HG02885 (cell line): ENCODE measurements around the gene MCEMP1.

ENCODE experiments used
- ATAC-seq: cut with Tn5 transposase; IDR thresholded peaks from one replicate; pipeline ENCODE4 v1.9.1; 2021; ENCODE audit warnings: mild to moderate bottlenecking; ENCODE audit not compliant: unreplicated experiment, poor library complexity

MCEMP1 gene, protein sequence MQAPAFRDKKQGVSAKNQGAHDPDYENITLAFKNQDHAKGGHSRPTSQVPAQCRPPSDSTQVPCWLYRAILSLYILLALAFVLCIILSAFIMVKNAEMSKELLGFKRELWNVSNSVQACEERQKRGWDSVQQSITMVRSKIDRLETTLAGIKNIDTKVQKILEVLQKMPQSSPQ

DNA sequence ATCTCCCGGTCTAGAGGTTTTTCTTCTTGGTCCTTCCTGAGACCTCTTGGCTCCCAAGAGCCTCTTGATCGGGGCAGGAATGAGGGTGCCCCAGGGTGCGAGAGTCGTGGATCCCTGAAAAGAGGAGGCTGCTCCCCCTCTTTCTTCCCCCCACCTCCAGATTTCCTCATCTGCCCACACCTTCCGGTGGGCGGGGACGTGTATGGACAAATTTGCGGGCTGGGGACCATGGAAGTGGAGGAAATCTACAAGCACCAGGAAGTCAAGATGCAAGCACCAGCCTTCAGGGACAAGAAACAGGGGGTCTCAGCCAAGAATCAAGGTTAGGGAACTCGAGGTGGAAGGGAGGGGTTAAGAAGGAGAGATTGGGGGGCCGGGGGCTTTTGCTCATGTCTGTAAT, at the start of gene MCEMP1:
Gene MCEMP1 (plus strand): TSS at position 237 of the 400 bp plus-strand sequence. CDS start 31 bp downstream, at position 268.
- no peak for ATAC-seq

DNA sequence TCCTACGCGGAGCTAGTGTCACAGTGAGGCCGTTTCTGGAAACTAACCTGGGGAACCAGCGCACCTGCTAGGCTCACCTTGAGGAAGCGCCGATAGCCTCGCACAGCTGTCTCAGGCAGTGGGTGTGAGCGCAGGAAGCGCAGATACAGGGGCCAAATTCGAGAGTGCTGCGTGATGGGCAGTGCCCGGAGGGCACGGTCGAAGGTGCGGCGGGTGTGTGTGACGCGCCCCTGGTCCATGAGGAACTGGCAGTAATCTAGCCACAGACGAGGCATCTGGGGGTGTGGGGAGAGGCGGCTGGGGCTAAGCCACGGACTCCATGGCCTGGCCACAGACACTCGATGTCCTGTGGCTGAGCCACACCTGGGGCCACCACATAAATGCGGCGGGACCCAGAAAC, 49.7 kb upstream of the MCEMP1 start:
- no peak for ATAC-seq

DNA sequence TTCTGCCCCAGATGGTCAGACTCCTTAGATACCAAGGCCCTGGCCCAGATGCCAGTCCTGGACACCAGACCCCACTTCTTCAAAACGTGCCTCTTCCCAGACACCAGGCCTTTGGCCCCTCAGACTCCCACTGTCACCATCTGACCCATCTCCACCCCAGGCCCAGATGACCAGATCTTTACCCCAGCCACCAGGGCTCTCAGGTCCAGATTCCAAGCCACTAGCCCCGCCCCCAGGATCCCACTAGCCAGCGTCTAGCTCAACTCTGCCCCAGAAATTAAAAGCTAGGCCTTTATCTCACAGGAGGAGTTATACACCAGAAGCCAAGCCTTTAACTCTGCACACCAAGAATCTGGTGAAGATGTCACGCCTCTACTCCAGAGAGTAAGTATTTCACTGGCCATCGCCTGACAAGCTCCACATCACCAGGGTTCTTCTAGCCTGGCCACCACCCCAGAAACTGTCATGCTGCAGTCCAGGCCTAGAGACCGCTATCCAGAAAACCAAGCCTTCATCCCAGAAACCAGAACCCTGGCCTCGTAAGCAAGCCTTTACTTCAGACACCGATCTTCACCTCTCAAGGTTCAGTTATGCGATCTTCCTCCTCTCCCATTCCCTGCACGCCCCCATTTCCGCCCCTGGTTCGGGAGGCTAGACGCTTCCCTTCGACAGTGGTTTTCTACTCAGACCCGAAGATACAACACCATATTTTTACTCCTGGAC, 48.1 kb upstream of the MCEMP1 start:
- ATAC-seq, result no peak

DNA sequence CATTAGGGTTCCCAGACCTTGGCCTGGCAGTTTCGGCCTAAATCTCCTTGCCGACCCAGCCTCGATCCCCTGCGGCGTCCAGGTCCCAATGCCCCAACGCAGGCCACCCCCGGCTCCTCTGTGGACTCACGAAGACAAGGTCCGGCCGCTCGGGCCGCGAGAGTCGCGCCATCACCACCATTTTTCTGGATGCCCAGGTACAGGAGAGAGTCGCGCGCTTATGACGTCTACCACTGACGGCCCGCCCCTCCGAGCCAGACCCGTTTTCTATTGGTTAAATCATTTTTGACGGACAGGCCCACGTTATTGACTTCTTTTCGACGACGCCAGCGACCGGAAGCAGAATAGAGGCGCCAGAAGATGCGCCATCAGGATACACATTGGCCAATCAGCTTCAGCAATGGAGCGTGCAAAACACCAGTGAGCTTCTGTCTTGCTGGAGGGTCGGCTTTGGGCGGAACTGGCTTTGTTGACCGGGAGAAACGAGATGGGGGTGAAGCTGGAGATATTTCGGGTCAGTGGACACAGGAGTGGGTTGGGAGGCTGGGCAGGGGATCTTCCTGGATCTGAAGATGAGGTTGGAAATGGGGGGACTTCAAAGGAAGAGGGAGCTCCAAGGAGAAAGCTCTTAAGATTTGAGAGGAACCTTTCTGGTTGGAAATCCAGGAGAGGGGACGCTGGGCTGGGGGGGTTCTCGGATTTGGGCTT, 47.4 kb upstream of the MCEMP1 start, which contains the start of the genes PET100 and XAB2:
Gene PET100 (plus strand): TSS at position 447 of the 708 bp plus-strand sequence. CDS start 41 bp downstream, at position 488.
Gene XAB2 (minus strand): TSS at position 199 of the 708 bp plus-strand sequence. CDS start 18 bp downstream, at position 181.
- peak; percentile 91 for ATAC-seq

DNA sequence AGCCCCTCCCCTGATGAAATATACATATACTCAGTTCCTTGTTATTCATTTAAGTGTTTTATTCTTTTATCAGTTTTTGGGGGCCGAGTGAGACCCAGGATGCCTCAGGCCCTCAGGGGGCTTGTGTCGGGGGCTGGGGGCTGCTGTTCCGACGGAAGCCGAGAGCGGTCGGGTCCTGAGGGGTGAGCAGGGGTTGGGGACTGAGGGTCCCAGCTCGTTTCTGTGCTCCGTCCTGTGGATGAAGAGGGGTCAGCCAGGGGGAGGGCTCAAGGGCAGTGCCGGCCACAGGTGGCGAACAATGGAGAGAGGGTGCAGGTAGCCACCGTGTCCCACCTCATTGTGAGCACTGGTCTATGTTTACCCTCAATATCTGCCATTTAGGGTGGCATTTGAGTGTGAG, 45.3 kb upstream of the MCEMP1 start:
- ATAC-seq, result no peak

DNA sequence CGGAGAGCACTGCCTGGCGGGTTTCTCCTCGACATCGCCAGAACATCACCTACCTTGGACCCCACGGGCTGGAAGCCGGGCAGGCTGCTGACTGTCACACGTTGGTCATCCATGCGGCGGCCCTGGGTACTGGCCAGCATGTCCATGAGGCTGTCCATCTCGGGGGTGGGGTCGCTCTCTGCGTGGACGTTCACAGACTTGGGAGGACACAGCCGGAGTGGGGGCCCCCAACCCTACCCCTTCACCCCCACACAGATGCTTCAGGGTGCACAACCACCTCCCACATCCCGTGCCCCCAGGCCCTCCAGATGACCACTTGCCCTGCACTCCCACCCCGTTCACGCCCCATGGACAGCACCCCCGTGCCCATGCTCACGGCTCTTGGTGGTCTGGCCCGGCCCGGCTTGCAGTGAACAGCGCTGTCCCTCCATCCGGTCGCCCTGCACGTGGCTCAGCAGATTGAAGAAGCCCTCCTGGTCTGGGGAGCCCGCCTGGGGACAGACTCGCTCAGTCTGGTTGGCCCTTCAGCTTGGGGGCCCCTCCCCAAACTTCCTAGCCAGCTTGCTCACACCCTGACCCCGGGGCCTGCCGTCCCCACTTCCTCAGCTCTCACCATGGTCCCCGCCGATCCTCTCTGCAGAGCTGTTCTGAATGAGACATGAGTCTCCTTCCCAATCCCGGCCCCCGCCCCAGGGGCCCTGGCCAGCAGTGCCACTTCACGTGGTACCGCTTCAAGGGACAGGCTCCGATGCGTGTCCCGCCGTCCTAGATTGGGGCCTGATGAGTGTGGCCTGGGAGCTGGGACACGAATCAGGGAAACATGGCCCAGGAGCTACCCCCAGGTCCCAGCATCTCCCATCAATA, 44.3 kb upstream of the MCEMP1 start:
- ATAC-seq, result no peak

DNA sequence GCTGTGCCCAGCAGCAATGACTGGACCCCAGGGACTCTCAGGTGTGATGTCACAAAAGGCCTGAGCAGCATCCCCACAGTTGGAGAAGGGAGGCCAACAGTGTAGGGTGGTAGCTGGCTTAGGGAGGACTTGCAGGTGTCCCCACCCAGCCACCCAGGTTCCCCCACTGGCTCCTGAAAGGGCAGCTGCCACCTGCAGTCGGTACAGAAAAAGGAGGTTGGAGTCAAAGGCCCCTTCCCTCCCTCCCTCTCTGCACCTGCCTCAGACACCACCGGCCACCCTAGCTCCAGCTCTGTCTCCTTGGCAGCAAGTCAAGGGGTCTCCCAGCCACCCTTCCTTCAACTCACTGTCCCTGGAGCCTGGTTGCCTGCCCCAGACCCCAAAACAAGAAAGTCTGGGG, 43.2 kb upstream of the MCEMP1 start, which contains the start of gene PCP2:
Gene PCP2 (minus strand): TSS at position 22 of the 400 bp plus-strand sequence. CDS start 262 bp downstream, outside the sequence.
- ATAC-seq, result no peak

DNA sequence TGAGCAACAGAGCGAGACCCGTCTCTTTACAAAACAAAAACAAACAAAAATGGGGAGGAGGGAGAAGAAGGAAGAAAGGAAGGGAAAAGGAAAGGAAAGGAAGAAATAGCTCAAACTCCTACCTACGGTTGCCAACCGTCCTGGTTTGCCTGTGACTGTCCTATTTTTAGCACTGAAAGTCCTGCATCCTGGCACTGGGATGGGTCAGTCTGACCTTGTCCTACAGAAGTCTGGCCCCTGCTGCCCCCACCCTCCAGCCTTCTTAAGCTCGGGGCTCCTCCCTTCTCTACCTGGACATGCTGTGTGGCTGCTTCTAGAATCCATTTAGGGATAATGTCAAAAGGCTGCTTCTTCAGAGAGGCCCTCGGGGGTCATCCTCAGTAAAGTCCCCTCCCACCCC, 41.2 kb upstream of the MCEMP1 start:
- ATAC-seq, result no peak

DNA sequence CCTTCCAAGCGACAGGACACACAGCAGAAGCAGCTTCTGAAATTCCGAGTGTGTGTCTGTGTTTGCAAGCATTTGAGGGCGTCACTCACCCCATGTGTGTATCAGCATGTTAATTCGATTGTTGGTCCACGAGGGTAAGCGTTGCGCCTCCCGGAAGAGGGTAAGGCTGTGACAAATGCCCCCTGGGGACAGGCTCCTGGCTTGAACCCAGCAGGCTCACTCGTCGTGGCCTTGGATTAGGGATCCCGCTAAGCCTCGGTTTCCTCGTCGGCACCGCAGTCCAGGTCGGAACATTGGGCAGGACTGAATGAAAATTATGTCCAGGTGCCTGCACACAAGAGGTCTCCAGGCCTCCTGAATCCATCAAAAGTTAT, 40.6 kb upstream of the MCEMP1 start:
- no peak for ATAC-seq

DNA sequence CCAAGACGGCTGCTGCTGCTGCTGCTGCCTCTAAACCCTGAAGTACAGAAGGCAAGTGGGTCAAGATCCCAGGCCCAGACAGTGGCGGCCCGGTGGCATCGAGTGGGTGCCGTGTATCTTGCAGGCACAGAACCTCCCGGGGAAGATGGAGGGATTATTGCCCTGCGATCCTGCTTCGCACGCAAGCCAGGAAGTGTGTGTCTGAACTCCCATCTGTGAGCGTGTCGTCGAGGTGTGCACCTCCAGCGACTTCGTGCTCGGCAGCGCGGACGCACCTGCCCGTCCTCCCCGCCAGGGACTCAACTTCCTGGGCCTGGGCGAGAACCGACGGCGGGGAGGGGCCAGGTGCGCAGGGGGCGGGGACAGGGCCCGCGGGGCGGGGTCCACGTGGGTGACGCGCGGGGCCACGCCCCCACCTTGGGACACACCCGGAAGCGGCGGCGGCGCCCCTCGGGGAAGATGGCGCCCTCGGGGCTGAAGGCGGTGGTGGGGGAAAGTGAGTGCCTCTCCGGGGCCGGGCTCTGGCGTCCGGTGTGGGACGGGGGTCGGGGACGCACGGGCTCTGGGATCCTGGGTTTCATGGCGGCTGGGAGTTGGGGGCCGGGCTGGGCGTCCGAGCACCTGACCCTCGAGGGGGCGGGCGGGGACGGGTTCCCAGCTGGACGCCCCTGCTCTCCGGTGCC, 40.1 kb upstream of the MCEMP1 start, which contains the start of gene STXBP2:
Gene STXBP2 (plus strand): TSS at position 420 of the 683 bp plus-strand sequence. CDS start 40 bp downstream, at position 460.
- peak; percentile 84 for ATAC-seq

DNA sequence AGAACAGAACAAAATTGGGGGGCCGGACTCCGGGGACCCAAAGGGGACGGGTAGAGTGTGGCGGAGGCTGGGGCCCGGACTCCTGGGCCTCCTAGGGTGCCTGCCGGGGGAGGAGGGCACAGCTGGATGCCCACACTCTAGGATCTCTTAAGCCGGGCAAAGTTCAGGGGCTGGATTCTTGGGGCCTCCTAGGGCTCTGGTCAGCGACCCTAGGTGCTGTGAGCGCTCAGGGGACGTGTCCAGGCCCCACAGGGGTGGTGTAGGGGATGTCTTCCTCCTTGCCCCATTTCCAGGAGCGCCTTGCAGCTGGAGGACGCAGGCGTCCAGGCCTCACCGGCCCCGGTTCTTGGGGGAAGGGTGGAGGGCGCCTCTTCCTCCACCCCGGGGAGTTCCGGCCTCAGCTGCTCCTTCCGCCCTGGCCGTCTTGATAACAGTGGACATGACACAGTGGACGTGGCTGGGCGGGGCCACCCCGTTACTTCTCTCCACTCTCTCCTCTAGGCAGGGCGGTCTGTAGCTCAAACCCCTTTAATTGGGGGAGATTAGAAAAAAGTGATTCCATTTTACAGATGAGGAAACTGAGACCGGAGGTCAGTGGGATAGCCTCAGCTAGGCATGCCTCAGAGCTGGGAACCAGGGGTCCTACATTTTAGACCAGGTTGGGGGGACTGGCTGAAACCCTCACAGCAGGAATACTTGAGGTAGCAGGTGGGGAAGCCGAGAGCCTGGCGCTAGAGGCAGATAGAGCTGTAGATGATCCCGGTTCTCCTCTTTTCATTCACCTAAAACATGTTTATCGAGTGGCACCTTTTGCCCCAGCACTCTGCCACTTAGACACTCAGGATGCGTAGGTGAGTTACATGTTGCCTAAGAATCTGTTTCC, 39.3 kb upstream of the MCEMP1 start:
- peak; percentile 19 for ATAC-seq

DNA sequence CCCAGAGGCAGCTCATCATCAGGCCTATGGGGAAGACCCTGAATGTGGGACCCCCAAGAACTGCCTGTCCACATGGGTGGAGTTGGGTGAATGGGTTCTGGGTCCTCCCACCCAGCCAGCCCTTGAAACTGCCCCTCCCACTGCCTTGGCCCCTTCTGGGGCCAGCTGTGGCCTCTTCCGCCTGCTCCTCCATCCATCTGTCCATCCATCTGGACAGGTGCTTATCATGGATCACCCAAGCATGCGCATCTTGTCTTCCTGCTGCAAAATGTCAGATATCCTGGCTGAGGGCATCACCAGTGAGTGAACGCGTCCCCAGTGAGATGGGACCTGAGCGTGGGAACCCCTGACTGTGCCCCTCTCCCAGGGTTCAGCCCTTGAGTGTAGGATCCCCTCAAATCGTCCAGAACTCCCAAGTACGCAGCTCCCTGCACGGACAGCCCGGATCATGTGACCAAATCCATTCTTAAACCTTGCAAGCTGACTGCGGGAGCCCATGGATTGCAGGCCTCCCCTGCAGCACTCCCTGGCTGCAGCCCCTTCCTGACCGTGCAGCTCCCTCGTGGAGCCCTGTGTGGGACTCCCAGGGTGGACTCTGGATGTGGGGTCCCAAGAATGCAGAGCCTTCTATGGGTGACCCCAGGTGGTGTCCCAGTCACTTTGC, 38.0 kb upstream of the MCEMP1 start:
- ATAC-seq, result no peak

DNA sequence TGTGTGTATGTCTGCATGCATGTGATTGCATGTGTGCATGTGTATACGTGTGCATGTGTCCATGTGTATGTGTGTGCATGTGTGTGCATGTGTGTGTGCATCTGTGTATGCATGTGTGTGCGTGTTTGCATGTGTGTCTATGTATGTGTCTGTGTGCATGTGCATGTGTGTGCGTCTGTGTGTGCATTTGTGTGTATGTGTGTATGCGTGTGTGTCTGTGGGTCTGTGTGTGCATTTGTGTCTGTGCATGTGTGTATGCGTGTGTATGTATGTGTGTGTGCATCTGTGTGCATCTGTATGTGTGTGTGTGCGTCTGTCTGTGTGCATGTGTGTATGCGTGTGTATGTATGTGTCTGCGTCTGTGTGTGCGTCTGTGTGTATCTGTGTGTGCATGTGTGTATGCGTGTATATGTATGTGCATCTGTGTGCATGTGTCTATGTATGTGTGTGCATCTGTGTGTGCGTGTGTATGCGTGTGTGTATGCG, 37.0 kb upstream of the MCEMP1 start:
- ATAC-seq, result no peak

DNA sequence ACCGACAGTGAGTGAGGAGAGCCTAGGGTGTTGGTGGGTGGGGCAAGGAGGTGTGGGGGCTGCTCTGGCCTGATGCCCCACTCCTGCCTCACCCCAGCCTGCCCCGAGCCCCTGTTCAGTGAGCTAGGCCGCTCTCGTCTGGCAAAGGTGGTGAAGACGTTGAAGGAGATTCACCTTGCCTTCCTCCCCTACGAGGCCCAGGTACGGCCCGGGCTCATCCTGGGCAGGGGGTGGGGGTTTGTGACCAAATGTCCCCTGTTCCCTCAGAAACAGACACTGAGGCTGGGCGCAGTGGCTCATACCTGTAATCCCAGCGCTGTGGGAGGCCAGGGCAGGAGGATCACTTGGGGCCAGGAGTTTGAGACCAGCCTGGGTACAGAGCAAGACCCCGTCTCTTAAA, 36.1 kb upstream of the MCEMP1 start:
- ATAC-seq, result no peak

DNA sequence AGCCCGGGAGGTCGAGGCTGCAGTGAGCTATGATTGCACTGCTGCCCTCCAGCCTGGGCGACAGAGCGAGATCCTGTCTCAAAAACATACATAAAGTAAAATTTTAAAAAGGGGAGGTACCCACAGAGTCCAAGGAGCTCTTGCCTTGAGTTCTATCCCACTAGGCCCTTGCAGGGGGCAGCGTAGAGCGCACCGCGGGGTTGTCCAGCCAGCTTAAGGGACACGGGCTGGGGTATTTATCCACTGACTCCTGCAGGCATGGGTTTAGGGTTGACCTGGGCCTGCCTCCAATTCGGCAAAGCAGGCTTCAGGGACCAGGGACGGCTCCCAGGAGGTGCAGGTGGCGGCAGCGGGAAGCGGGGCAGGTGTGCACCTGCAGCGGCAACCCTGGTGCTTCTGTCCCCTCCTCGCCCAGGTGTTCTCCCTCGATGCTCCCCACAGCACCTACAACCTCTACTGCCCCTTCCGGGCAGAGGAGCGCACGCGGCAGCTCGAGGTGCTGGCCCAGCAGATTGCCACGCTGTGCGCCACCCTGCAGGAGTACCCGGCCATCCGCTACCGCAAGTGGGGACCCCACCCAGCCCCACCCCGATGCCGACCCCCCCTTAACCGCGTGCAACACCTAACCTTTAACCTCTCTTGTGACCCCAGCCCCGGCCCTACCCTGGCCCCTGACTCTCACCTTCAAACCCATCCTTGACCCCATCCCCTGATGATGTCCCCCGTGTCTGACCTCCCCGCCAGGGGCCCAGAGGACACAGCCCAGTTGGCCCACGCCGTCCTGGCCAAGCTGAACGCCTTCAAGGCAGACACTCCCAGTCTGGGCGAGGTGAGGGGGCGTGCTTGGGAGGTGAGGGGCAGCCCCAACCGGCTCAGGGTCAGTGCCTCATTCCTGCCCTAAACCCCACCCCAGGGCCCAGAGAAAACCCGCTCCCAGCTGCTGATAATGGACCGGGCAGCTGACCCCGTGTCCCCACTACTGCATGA, 35.3 kb upstream of the MCEMP1 start:
- ATAC-seq, result no peak

DNA sequence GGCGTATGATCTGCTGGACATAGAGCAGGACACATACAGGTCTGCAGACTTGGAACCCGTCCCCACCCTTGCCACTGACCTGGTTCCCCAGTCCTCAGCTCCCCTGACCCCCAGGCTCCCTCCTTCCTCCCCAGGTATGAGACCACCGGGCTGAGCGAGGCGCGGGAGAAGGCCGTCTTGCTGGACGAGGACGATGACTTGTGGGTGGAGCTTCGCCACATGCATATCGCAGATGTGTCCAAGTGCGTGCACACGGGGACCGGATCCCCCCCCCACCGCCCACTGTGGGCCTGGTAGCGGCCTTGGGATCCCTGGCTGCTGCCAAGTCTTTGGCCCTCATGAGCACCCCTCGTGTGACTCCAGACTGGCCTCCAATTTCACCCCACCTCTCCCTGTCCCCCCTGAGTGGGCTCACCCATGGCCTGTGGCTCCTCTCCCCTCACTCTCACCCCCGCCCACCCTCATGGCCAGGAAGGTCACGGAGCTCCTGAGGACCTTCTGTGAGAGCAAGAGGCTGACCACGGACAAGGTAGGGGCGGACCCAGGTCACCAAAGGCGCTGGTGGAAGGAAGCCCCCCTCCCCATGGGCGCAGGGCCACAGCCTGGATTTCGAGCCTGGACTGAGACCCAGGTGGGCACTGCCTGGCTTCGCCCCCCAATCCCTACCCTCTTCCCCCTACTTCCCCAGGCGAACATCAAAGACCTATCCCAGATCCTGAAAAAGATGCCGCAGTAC, 34.4 kb upstream of the MCEMP1 start:
- no peak for ATAC-seq
